SIG-M5 treated with dmso at 0.1 percent for 504 hours (cell line): Measurements from ENCODE around the gene GRAMD2B.
"Not testable (repeated sequence)": the region's sequence is repeated elsewhere in the genome, so short reads cannot be mapped to it uniquely, and the experiment has no call there.

Source experiments
- DNase-seq: peaks from one replicate; lab custom pipeline; 2025; ENCODE audit not compliant: unreplicated experiment; lab: John Stamatoyannopoulos, UW

Gene GRAMD2B, protein sequence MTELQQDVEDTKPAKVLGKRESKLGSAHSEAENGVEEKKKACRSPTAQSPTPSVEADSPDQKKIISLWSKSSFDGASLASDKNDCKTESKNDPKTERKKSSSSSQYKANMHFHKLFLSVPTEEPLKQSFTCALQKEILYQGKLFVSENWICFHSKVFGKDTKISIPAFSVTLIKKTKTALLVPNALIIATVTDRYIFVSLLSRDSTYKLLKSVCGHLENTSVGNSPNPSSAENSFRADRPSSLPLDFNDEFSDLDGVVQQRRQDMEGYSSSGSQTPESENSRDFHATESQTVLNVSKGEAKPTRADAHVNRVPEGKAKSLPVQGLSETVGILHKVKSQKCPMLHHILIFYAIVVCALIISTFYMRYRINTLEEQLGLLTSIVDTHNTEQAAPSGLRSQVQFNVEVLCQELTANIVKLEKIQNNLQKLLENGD

DNA sequence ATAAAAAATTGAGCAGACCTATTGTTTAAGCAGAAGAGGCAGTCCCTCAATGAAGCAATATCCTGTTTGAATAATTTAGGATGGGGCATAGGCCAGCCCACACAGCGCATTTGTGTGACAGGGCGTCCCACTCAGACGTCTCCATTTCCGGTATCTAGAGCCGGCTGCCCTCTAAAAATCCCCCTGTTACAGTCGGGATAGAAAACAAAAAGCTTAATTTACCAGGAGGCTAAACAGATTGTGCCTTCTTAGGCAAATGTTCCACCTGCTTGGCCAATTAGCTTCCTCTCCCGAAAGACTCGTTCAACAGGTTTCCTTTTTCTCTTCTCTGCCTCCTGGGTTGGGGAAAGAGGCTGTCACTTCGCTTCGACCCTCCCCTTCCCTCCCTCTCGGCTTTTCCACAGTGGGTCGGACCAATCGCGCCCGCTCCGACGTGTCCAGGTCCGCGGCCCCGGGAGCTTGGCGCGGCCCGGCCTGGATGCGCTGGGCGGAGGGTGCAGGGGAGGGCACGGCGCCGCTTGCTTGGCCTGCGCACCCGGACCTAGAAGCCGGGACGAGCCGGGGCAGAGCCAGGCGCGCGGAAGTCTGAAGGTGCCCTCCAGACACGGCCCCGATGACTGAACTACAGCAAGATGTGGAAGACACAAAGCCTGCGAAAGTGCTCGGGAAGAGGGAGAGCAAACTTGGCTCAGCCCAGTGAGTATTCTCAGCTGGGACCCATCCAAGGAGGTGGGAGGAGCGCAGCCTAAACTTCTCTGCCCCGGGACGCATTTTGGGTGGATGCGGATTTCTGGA is at the start of gene GRAMD2B:
GRAMD2B (plus strand) TSS at position 416 of the 795 bp plus-strand sequence; CDS start at position 614, 198 bp downstream.
- DNase-seq = peak; percentile 74

DNA sequence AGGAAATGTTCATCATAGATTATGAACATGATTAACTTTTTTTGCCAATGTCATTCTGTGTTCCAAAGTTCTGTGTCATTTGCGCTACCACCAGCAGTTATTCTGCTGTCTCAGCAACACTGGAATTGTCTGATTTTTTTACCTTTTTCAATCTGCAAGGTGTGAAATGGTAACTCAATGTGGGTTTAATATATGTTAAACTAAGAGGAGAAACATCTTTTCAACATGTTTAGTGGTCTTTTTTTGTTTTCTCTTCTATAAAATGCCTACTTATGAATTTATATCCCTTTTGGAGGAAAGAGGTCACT is 49.1 kb upstream of the GRAMD2B start:
- no peak for DNase-seq

DNA sequence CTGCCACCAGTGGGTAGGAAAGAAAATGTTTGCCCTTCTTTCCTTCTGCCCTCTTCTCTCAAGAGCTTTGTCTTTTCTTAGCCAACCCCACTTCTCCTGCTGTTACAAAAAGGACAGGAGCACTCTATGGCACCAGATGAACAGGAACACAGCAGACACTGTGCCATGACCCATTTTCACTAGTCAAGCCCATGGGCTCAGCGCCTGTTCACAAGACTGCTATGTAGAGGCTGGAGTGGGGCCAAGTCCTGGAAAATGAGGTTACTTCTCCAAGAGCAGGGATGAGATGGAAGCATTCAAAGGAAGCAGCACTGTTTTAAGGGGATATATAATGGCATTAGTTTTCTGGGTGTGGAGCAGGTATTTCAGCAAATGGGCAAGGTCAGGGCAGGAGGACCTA is 46.8 kb upstream of the GRAMD2B start:
- no peak for DNase-seq

DNA sequence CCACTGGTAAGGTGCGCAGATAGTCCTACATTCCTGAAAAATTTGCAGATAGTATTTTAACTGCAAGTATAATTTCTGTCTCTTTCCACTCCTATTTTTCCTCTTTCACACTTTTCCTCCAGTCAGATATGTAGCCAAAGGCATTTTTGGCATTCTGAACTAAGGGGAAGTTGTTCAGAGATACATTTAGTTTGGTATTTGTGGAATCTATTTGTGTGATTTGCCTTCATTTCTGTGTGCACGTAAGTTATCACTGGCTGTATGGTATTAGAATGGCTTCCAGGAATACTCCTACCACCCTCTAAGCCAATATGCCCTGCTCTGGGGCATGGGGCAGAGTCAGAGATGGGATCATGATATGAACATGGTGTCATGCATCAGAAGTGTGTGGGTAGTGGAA is 45.8 kb upstream of the GRAMD2B start:
- DNase-seq = no peak

DNA sequence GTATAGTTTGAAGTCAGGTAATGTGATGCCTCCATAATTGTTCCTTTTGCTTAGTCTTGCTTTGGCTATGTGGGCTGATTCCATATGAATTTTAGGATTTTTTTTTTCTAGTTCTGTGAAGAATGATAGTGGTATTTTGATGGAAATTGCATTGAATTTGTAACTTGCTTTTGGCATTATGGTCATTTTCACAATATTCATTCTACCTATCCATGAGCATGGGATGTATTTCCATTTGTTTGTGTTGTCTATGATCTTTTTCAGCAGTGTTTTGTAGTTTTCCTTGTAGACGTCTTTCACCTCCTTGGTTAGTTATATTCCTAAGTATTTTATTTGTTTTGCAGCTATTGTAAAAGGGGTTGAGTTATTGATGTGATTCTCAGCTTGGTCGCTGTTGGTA is 42.9 kb upstream of the GRAMD2B start:
- not testable (repeated sequence) for DNase-seq

DNA sequence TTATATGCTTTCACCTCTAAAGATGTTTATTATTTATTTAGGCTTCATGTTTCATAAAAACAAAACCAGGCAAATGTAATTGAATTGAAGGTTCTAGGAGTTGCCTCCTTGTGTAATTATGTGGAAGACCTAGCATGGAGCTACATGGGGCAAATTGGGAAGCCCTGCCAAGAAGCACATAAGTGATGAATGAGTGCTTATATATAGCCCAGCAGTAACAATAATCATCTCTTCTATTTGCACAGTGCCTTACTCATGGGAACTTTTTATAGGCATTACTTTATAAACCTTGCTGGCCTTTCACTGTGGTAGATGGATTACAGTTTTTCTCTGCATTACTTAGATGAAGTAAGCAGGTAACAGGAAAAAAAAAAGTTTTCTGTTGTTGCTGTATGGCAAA is 40.0 kb upstream of the GRAMD2B start:
- no peak for DNase-seq

DNA sequence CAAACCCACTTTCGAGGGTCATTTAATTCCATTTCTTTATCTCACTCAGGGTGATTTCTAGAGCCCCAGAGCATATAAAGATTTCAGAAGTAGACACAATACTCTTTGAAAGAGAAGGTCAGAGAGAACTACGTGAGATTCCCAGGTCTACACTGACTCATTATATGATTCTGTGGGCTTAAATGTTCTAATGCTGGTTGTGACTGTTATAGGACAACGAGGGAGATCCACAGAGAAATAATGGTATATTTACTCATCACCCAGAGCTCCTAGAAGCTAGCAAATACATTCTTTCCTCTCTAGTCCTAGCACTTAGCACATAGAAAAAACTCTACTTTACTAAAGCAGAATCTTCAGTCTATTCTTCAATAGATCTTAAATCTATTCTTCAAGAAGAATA is 39.4 kb upstream of the GRAMD2B start:
- no peak for DNase-seq

DNA sequence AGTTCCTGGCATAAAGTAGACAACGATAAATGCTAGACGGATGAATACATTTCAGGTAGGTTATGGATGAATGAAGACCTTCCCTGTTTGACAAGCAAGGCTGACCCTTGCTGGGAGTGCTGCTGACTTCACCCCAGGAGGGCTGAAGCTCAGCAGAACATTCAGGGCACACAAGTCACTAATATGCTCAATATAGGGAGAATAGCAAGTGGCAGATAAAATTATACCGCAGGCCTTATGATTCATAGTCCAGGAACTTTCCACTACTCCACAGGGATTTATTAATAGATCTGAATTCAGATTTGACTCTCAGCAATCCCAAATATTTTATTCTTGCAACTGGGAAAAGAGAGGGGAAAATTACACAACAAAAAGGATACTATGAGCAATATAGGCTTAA is 38.2 kb upstream of the GRAMD2B start:
- DNase-seq = no peak

DNA sequence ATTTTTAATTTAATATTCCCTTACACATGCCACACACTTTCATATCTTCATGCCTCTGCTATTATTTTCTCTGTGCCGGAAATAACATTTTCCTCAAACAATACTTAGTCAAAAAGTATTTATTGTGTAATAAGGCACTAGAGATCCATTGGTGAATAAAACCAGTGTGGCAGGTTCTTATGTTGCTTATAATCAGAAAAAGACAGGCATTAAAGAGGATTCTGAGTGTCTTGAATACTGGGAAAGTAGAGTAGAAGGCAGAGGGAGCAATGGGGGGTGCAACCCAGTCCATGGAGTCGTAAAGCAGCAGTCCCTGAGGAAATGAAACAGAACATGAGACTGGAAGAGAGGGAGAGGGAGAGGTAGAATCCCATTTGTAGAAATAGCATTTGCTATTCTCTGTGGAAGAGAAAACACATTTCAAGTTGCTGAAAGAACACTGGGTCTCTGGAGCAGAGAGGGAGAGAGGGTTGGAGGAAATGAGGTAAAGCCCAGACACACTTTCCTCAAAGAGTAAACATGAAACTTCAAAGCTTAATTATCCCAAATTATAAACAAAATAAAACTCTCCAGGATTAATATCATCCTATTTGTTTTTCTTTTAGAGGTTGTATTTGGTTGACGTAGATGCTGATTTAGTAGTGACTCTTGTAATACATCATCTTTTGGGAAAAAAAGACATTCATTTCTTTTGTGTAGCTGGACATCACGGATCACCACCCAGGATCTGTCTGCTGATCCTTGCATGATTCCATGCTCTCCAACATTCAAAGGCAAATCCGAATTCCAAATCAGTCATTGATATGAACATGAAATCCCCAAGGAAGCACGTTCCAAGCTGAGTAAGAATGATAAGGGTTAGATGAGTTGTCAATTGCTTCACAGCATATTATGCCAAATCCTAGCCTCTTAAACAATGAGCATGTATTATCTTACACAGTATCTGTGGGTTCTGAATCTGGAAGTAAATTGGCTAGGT is 37.4 kb upstream of the GRAMD2B start:
- DNase-seq = no peak

DNA sequence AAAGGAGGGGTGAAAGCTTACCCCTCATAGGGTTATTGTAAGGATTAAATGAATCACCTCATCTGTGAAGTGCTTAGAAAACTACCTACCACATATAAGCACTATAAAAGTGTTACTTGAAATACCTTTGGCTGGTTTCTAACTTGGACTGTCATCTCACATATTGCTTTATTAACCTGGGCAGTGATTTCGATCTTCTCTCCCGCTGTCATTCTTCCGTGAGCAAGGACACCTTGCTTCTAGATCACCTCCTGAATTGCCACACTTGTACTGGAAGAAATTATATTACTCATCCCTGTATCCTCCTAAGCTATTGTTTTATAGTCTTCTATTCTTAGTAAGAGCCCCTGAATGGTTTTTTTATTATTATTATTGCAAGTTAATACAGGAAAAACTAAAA is 34.0 kb upstream of the GRAMD2B start:
- DNase-seq = no peak

DNA sequence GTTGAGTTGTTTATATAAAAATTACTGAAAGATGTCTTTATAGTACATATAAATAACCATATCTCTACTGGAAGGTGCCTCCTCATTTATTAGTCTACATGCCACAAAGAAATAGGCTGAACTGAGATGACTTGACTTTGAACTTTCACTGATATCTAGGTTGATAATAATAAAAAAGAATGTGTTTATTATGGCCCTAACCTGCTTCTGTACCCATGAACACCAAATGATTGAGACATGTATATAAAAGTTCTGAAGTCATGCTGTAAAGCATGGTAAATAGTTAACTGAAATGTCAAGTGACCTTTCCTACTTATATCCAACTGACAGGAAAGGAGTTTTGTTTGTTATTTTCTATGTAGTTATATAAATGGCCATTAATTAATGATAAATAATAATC is 33.2 kb upstream of the GRAMD2B start:
- DNase-seq = no peak

DNA sequence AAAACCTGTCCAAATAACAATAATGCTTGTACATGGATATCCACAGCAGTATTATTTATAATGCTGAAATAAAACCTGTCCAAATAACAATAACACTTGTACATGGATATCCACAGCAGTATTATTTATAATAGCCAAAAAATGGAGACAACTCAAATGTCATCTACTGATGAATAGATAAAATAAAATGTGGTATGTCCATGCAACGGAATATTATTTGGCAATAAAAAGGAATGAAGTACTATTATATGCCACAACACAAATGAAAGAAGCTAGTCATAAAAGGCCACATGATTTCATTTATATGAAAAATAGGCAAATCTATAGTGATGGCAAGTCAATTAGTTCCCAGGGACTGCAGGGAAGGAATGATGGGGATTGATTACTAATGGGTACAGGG is 31.8 kb upstream of the GRAMD2B start:
- no peak for DNase-seq

DNA sequence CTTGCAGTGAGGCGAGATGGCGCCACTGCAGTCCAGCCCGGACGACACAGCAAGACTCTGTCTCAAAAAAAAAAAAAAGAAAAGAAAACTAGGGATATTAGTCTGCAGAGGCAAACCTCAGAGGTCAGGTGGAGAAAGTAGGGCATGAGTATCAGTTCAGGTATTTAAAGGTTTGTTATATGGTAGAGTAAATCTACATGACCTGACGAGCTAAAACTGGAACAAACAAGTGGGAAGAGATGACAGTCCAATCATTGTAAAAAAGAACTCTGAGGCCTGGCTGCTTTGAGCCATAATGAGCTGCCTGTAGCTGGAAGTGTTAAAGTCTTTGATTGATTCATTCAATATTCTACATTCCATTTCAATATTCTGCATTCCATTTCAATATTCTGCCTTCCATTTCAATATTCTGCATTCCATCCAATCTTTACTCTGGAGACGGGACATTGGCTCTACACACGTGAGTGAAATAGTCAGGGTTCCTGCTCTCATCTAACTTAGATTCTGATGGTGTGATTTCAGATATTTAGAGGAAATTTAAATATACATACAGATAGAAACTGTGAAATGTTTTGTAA is 28.9 kb upstream of the GRAMD2B start:
- DNase-seq = no peak

DNA sequence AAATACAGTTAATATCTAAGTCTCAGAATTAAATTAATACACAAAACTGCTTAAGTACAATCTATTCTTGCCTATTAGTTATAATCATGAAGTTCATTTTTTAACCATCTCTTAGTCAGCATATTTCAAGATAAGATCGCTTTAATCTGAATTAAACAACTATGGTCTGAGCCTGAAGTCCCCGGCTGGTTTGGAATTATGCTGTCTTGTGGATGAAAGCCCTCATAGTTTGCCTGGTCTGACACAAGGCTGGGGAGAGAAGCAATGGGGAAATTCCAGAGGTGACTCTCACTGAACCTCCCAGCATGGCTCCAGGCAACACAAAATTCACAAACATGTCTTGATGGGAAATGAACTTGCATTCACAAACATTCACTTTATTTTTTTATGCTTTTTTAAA is 28.0 kb upstream of the GRAMD2B start:
- no peak for DNase-seq

DNA sequence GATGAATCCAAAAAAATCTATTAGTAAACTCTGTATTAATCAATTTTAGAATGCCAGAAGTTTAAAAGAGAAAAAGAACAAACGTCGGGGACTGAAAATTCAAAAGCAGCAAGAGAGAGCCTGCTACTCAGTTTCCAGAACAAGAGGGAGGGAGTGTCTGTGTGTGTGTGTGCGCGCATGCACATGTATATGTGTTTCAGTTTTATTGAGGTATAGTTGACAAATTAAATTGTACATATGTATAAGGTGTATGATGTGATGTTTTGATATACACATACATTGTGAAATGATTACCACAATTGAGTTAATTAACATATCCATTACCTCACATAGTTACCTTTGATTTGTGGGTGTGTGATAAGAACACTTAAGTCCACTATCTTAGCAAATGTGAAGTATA is 27.6 kb upstream of the GRAMD2B start:
- DNase-seq = no peak

DNA sequence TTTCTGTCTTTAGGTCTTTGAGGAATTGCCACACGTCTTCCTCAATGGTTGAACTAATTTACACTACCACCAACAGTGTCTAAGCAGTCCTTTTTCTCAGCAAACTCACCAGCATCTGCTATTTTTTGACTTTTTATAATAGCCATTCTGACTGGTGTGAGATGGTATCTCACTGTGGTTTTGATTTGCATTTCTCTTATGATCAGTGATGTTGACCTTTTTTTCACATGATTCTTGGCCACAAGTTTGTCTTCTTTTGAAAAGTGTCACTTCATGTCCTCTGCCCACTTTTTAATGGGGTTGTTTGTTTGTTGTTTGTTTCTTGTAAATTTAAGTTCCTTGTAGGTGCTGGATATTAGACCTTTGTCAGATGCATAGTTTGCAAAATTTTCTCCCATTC is 26.5 kb upstream of the GRAMD2B start:
- not testable (repeated sequence) for DNase-seq

DNA sequence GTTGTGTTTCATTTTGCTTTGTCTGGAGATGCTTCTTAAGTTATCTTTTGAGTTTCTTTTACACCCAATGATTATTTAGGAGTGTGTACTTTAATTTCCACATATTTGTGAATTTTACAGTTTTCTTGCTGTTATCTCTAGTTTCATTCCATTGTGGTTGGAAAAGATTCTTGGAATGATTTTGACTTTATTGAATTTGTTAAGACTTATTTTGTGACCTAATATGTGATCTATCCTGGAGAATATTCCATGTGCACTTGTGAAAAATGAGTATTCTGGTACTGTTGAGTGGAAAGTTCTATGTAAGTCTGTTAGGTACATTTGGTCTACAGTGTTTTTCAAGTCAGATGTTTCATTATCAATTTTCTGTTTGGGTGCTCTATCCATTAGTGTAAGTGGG is 24.4 kb upstream of the GRAMD2B start:
- no peak for DNase-seq

DNA sequence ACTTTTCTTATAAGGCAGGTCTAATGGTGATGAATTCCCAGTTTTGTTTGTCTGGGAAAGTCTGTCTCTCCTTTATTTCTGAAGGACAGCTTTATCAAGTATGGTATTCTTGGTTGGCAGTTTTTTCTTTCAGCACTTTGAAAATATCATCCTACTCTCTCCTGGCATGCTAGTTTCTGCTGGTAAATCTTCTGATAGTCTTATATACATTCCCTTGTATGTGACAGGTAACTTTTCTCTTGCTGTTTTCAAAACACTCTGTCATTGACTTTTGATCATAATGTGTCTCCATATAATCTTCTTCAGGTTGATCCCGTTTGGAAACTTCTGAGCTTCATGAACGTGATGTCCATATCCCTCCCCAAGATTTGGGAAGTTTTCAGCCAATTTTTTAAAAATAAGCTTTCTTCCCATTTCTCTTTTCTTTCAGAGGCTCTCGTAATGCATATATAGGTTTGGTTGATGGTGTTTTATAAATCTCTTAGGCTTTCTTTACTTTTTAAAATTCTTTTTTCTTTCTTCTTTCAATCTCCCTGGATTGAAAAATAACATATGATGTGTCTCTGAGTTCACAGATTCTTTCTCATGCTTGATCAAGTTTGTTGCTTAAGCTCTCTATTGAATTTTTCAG is 22.5 kb upstream of the GRAMD2B start:
- no peak for DNase-seq

DNA sequence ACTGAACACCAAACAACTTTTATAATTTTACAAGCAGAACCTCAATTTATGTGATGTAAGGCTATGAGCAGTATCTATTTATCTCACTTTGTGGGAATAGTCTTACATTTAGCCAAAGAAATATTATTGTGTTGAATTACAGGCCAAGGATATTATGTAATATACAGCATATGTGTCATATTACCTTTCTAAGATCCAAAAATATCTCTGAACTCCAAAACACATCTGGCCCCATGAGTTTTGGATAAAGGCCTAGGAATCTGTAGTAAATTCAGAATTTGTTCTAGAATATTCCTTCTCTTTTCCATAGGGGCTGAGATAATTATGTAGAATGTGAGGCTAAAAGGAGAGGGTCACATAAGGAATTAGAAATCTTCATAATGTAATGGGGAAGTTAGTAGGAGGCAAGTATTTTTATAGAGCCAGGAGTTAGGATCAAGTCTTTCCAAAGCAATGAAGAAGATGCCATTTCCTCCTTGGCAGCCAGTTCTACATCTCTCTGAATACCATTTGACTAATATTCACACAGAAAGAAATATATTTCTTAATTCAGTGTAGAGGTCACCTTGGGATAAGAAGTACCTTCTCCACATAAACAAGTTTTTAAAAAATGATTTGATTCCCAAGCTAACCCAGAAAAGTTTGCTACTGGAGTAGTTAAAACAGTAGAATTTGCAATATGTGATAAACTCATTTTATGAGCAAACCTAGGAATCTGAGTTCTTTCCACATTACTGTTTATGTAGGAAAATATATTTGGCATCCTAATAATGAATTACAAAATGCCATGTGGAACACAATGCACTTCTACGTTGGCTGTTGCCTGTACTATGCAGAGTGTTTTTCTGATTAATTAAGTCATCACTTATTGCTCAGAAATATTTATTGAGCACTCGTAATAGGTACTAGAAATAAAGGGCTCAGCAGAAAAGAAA is 20.3 kb upstream of the GRAMD2B start:
- DNase-seq = no peak
